HG03442 (cell line): ENCODE data around the gene USP21.
A peak's percentile ranks its signal among the peaks of the same experiment; 100 is the strongest.

Experiments used
- ATAC-seq: cut with Tn5 transposase; IDR thresholded peaks from one replicate; pipeline ENCODE4 v1.9.1; 2021; ENCODE audit warnings: mild to moderate bottlenecking, moderate library complexity; ENCODE audit not compliant: unreplicated experiment

The USP21 gene

DNA sequence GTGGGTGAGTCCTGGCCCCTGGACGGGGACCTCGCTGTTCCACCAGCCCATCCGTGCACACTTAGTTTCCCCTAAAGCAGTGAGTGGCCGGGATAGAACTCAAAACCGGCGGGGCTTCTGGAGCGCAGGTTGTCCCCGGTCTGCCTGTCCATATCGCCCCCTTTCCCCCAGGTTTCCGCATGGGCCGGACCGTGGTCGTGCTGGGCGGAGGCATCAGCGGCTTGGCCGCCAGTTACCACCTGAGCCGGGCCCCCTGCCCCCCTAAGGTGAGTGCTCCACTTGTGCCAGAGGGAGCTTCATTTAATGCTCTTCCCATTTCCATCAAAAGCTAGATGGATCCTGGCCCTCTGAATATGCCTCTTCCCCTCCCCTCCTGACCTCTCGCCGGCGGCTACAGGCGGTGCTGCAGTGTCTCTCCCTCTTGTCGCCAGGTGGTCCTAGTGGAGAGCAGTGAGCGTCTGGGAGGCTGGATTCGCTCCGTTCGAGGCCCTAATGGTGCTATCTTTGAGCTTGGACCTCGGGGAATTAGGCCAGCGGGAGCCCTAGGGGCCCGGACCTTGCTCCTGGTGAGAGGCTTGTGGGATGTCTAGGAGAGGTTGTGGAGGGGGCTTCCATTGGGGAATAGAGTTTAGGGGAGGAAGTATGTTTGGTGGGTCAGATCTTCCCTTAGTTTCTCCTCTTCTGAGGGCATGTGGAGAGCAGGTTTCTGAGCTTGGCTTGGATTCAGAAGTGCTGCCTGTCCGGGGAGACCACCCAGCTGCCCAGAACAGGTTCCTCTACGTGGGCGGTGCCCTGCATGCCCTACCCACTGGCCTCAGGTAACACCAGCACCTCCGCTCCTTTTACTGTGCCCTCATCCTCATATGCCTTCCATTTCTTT lies 7.6 kb downstream of the USP21 start:
- ATAC-seq: no peak

GRCh38 chr1:161168906-161169305 lies 9.6 kb downstream of the USP21 start:
- ATAC-seq: no peak

GRCh38 chr1:161171191-161171590 lies 11.9 kb downstream of the USP21 start:
- no peak for ATAC-seq

DNA sequence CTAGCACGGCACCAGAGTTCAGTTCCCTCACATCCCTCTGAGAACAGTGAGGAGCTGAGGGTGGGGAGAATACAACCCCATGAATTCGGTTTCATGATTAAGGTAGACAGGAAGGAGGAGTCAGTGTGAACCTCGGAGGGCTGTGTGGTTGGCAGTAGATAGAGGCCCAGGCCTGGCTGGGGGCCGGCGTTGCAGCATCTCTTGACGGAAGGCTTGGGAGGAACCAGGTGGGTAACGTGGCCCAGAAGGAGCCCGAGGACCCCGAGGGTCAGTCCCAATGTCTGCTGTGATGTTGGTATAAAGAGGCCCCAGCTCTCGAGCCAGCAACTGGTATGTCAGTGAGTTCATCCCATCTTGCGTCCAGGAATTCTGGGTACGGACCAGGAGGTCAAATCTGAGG lies 12.4 kb downstream of the USP21 start:
- ATAC-seq: no peak

DNA sequence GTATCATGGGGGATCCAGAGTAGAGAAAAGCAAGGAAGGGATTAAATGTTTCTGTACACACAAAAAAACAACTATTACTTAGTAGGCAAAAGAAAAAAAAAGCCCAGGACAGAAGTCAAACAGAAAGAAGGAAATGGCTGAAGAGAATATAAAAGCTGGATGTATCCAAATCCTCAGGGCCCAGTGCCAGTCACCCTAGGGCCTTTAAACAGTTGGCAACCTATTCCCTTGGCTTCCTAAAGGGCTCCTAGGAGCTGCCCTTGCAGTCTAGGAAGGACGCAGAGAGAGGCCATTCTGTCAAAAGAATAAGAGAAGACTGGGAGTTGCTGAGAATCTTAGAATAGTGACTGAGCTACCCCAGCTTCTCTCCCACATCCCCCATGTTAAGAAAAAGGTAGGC lies 13.0 kb downstream of the USP21 start:
- ATAC-seq: no peak

- ATAC-seq: no peak
Measured at GRCh38 chr1:161172776-161173376, 13.6 kb downstream of the USP21 start.

DNA sequence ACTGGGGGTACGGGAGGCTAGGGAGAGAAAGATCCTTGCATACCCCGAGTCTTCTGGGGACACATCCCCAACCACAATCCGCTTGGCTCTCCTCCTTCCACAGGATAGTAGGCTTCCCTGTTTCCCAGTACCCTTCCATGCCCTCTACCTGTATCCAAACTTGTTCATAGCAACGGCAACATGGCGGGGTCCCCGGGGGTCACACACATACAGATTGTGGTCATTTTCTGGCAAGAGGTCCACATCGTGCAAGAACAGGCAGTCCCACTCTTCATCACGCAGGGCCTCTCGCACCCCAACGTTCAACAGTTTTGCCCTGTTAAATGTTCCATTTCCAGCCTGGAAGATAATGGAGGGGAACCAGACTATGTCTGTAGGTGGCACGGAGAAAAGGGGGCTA lies 14.4 kb downstream of the USP21 start:
- no peak for ATAC-seq

DNA sequence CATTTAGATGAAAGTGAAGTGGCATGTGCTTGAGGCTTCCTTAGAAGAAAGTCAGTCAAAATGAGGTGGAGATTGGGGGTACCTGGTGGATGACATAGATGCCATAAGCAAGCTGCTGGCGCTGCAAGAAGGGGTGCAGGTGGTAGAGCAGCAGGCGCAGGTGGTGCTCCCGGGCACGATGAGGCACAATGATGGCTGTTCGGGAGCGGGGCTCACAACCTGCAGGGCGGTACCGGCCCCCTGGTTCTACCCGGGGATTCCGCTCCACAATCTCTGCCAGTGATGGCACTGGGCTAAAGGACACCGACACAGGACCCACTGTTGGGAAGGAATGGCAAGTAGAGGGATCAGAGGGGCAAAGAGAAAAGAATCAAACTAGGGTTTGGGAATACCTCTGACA lies 15.6 kb downstream of the USP21 start:
- ATAC-seq: no peak

- ATAC-seq: no peak
Measured at GRCh38 chr1:161175771-161176453, 16.6 kb downstream of the USP21 start.

DNA sequence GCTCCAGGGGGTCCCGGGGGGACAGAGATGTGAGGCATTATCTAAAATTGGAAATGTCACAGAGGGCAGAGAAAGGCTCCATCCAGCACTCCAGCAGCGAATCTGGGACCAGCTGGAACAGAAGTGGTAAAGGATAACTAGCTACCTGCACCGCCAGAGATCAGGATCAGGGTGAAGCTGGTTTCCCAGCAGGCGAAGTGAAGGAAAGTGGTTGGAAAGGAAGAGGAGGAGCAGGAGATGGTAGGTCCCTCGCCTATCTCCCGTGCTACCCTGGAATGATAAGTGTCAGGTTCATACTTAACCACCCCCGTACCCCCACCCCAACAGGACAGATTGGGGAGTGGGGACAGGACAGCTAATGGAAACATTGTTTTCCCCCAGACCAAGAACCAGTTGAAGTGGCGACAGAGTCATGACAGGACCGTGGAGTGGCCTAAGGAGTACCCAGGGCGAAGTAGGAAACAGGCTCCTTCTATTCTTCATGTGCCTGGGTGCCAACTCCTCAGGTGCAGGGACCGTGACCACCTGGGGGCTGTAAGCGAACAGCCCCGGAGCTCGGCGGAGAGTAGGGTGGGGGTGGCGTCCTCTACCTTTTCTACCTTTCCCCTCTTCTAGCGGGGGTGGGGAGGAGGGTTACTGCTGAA lies 17.3 kb downstream of the USP21 start:
- ATAC-seq: no peak

- ATAC-seq: peak; percentile 71
Measured at GRCh38 chr1:161177112-161177935, 18.0 kb downstream of the USP21 start, which contains the start of gene B4GALT3. Gene B4GALT3 (minus strand): TSS chr1:161177507. CDS start chr1:161176060, 1,447 bp downstream.

- ATAC-seq: no peak
Measured at GRCh38 chr1:161177936-161178244, 18.6 kb downstream of the USP21 start.

DNA sequence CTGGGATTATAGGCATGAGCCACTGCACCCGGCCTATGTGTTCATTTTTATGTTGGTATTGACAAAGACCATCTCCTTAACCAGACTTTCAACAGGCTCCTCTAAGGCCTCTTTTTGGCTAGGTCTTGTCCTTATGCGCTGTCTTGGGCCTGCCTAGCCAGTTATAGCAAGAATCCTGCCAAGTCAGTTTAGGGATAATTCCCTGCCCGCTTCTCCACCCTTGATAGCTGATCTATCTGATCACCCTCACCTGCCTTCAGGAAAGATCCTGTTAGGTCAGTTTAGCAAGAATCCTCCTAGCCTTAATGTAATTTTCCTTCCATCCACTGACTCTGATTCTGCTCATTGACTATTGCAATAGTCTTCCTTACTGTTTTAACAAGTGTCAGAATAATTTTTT lies 20.4 kb downstream of the USP21 start:
- ATAC-seq: no peak

GRCh38 chr1:161180639-161181038 lies 21.3 kb downstream of the USP21 start:
- ATAC-seq: no peak

DNA sequence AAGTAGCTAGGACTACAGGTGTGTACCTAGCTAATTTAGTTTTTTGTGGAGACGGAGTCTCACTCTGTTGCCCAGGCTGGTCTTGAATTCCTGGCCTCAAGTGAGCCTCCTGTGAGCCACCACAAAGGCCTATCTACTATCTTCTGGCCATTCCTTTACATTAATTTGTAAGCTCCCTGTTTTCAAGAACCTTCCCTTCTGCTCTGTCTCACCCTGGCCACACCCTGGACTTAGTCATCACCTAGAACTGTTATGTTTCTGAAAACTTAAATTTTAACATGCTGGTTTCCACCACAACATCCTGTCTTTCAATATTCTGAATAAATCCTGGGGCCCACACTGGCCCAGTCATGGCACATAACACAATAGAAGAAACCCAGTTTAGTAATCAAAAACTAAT lies 22.9 kb downstream of the USP21 start:
- ATAC-seq: peak; percentile 53

DNA sequence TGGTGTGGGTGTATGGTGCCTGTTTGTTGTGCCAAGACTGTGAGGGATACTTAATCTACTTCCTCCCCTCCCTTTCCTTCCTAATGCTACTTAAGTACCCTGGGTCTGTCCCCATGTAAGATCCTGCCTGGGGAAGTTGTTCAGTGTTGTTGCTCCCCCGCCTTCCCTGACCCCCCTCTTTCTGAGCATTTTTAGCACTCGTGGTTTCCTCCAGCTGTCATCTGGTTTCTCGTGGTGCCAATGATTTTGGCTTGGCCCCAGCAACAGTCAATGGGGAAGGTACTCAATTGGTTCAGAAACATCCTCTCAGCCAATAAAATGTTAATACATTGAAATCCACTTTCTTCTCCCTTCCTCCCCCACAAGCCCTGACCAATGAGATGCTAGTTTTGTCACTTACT lies 26.0 kb downstream of the USP21 start:
- ATAC-seq: peak; percentile 58

DNA sequence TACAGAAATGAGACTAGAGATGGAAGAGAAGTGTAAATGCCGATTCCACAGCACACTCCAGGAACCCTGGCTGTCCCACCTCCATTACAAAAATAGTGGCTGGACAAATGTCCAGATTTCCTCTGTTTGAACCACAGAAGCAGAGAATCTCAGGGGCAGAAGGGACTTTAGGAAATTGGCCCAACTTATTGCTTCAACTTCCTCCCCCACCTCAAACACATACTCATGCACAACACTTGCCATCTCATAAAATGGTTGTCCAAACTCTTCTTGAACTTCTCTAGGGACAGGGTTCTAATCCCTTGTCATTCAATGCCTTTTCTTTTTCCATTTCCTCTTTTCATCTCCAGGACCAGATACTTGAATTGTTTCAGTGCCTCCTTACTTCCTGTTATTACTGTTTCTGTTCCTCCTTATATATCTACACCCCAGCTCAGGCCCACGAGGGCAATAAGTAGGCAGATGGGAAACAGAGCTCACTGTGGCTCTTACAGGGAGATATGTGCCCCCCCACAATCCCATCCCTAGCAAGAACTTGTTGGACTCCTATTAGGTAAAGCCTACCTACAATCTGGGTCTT lies 26.5 kb downstream of the USP21 start:
- ATAC-seq: peak; percentile 23

GRCh38 chr1:161187311-161187710 lies 28.0 kb downstream of the USP21 start:
- no peak for ATAC-seq

- ATAC-seq: no peak
Measured at GRCh38 chr1:161188381-161188780, 29.1 kb downstream of the USP21 start.

DNA sequence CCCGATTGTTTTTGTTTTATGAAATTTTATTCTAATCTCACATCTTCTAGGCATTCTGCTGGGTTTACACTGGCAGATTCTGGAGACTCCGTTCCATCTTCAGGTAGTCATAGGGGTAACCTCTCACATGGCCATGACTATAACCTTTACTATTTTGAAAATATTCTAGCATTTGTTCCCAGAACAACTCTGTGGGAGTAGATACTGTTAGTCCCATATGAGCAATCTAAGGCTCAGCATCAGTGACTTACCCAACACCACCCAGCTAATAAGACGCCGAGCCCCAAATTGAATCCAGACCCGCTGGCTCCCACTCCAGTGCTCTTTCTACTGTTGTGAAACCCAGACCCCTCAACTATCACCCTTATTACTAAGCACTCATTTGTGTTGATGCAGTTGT lies 29.7 kb downstream of the USP21 start:
- ATAC-seq: no peak
